HL-60/S4 (cell line): ENCODE data around the gene QSOX2.

Experiments
- in situ Hi-C: fragments of 300-500 bp; cut with MboI; formaldehyde crosslinking; loops from 2 replicates; pipeline ENCODE4 v1.14.3; 2022; ENCODE audit warnings: low sequenced_read_pairs

QSOX2 gene

GRCh38 chr9:136178773-136179075 is 66.9 kb downstream of the QSOX2 start:
- in situ Hi-C loops: no loop called here

- in situ Hi-C loops: no loop called here
Observed at GRCh38 chr9:136178061-136178772, 67.4 kb downstream of the QSOX2 start.

- in situ Hi-C loops: no loop called here
Observed at GRCh38 chr9:136177224-136177623, 68.4 kb downstream of the QSOX2 start.

- in situ Hi-C loops: no loop called here
Observed at GRCh38 chr9:136175616-136176197, 69.9 kb downstream of the QSOX2 start.

GRCh38 chr9:136174779-136175615 is 70.6 kb downstream of the QSOX2 start:
- in situ Hi-C loops: loop anchor here (5.0 kb wide), 1 partner anchor 97 kb away; no protein-coding TSS in a partner anchor

GRCh38 chr9:136173648-136174290 is 71.8 kb downstream of the QSOX2 start:
- in situ Hi-C loops: loop anchor here (5.0 kb wide), 1 partner anchor 99 kb away; no protein-coding TSS in a partner anchor

GRCh38 chr9:136172412-136173079 is 73.1 kb downstream of the QSOX2 start:
- in situ Hi-C loops: loop anchor here (5.0 kb wide), 1 partner anchor 100 kb away; no protein-coding TSS in a partner anchor

GRCh38 chr9:136171801-136172411 is 73.7 kb downstream of the QSOX2 start:
- in situ Hi-C loops: loop anchor here (5.0 kb wide), 1 partner anchor 100 kb away; no protein-coding TSS in a partner anchor

GRCh38 chr9:136171009-136171800 is 74.4 kb downstream of the QSOX2 start:
- in situ Hi-C loops: loop anchor here (5.0 kb wide), 1 partner anchor 101 kb away; no protein-coding TSS in a partner anchor

GRCh38 chr9:136170006-136170901 is 75.4 kb downstream of the QSOX2 start:
- in situ Hi-C loops: loop anchor here (5.0 kb wide), 1 partner anchor 102 kb away; no protein-coding TSS in a partner anchor

GRCh38 chr9:136169495-136169894 is 76.1 kb downstream of the QSOX2 start:
- in situ Hi-C loops: no loop called here

- in situ Hi-C loops: no loop called here
Observed at GRCh38 chr9:136163248-136163850, 82.3 kb downstream of the QSOX2 start.

GRCh38 chr9:136160995-136161610 is 84.5 kb downstream of the QSOX2 start:
- in situ Hi-C loops: no loop called here

- in situ Hi-C loops: no loop called here
Observed at GRCh38 chr9:136160381-136160841, 85.2 kb downstream of the QSOX2 start.

GRCh38 chr9:136159851-136160250 is 85.8 kb downstream of the QSOX2 start:
- in situ Hi-C loops: no loop called here

GRCh38 chr9:136157477-136158265 is 87.9 kb downstream of the QSOX2 start:
- in situ Hi-C loops: no loop called here
